Stomach (tissue), 4 donors: Measurements from ENCODE around the gene JAGN1.

ENCODE experiments used
- EP300 ChIP-seq: sonication (generic); formaldehyde crosslinking; IDR thresholded peaks from one replicate; pipeline ENCODE4 v1.6.1; 2017; ENCODE audit warnings: antibody characterized with exemption
- POLR2A ChIP-seq, 4 donors: fragments of 450-650 bp; IDR thresholded peaks; one replicate each; pipeline ENCODE4 v1.6.1; 2016; ENCODE audit warnings: antibody characterized with exemption in 4 of 4, control low read depth in 2 of 4, mild to moderate bottlenecking in 1 of 4, moderate library complexity in 1 of 4
- POLR2AphosphoS5 ChIP-seq, 3 donors: sonication (generic); formaldehyde crosslinking; IDR thresholded peaks; one replicate each; pipeline ENCODE4 v1.6.1; 2016; ENCODE audit warnings: antibody characterized with exemption in 3 of 3
- TF ChIP-seq, protein P1 (sequence below), 7 experiments: fragments of 450-650 bp in 4 of 7; fragments of 200-600 bp in 3 of 7; sonication (generic) in 3 of 7; IDR thresholded peaks; one replicate each; pipeline ENCODE4 v1.5.1; 2016 to 2019; ENCODE audit warnings: antibody characterized with exemption in 7 of 7, control low read depth in 2 of 7, mild to moderate bottlenecking in 1 of 7

DNA sequence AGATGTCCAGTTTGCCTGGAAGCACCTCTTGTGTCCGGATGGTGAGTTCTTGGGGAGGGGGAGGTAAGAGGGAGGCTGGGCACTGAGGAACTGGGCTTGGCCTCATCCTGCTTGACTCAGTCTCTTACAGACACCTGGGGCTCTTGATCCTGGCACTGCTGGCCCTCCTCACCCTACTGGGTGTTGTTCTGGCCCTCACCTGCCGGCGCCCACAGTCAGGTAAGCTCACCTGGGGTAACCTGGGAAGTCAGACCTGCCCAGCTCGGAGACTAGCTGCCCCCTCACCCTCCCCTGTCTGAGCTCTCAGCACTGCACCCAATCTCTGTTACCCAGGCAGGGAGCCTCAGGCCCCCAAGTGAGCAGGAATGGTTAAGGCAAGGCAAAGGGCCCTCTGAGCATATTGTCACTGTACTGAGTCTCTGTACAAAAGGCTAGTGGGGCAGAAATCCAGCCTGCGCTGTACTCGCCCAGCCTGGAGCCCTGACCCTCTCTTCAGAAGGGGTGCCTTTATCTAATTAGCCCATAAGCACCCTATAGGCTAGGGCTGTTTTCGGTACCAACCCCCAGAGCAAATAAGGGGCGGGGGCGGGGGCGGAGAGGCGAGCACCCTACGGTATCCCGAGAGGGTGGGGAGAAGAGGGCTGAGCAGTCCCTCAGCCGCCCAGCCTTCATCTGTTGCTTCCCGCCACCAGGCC is 24.3 kb downstream of the JAGN1 start:
- TF ChIP-seq, protein P1, sequence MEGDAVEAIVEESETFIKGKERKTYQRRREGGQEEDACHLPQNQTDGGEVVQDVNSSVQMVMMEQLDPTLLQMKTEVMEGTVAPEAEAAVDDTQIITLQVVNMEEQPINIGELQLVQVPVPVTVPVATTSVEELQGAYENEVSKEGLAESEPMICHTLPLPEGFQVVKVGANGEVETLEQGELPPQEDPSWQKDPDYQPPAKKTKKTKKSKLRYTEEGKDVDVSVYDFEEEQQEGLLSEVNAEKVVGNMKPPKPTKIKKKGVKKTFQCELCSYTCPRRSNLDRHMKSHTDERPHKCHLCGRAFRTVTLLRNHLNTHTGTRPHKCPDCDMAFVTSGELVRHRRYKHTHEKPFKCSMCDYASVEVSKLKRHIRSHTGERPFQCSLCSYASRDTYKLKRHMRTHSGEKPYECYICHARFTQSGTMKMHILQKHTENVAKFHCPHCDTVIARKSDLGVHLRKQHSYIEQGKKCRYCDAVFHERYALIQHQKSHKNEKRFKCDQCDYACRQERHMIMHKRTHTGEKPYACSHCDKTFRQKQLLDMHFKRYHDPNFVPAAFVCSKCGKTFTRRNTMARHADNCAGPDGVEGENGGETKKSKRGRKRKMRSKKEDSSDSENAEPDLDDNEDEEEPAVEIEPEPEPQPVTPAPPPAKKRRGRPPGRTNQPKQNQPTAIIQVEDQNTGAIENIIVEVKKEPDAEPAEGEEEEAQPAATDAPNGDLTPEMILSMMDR (IDR thresholded peaks at IDR 0.05), result peak in 1 of 7 experiments; percentile 22
- no peak for TF ChIP-seq POLR2A (IDR thresholded peaks at IDR 0.05)
- TF ChIP-seq POLR2AphosphoS5 (IDR thresholded peaks at IDR 0.05), result no peak
- no peak for TF ChIP-seq EP300
